Activated T-helper 1 cell treated with anti-CD3 and anti-CD28 coated beads, Interleukin-2, amount 50 U/mL, for 16 hours (primary cell): Measurements from ENCODE around the gene ZCCHC14.

ENCODE experiments used
- DNase-seq, 2 donors: peaks; one replicate each; pipeline ENCODE4 v3.0.0-alpha.2; 2020; ENCODE audit warnings: low read depth in 1 of 2, low spot score in 1 of 2

The ZCCHC14 gene

GRCh38 chr16:87435372-87436224 is 57.2 kb downstream of the ZCCHC14 start:
- DNase-seq = no peak

GRCh38 chr16:87434146-87434667 is 58.6 kb downstream of the ZCCHC14 start:
- DNase-seq = no peak

- no peak for DNase-seq
These were observed 60.4 kb downstream of the ZCCHC14 start for GRCh38 chr16:87432330-87432915.

- no peak for DNase-seq
These were observed 60.9 kb downstream of the ZCCHC14 start for GRCh38 chr16:87431926-87432325.

- DNase-seq = no peak
These were observed 66.2 kb downstream of the ZCCHC14 start for GRCh38 chr16:87426423-87427215.

- no peak for DNase-seq
These were observed 66.9 kb downstream of the ZCCHC14 start for GRCh38 chr16:87425941-87426340.

GRCh38 chr16:87424266-87424665 is 68.6 kb downstream of the ZCCHC14 start:
- DNase-seq = no peak

- no peak for DNase-seq
These were observed 69.4 kb downstream of the ZCCHC14 start for GRCh38 chr16:87423429-87423828.

- no peak for DNase-seq
These were observed 70.7 kb downstream of the ZCCHC14 start for GRCh38 chr16:87422106-87422505.

- no peak for DNase-seq
These were observed 71.6 kb downstream of the ZCCHC14 start for GRCh38 chr16:87421003-87421912.

- no peak for DNase-seq
These were observed 72.5 kb downstream of the ZCCHC14 start for GRCh38 chr16:87420026-87421002.

GRCh38 chr16:87418644-87419043 is 74.2 kb downstream of the ZCCHC14 start:
- DNase-seq = no peak

- no peak for DNase-seq
These were observed 74.6 kb downstream of the ZCCHC14 start for GRCh38 chr16:87418216-87418615.

GRCh38 chr16:87417528-87417910 is 75.3 kb downstream of the ZCCHC14 start:
- no peak for DNase-seq

- no peak for DNase-seq
These were observed 75.8 kb downstream of the ZCCHC14 start for GRCh38 chr16:87416826-87417527.

- no peak for DNase-seq
These were observed 77.4 kb downstream of the ZCCHC14 start for GRCh38 chr16:87415441-87415840.

GRCh38 chr16:87414251-87414680 is 78.6 kb downstream of the ZCCHC14 start:
- no peak for DNase-seq

GRCh38 chr16:87412996-87413421 is 79.8 kb downstream of the ZCCHC14 start:
- DNase-seq = no peak
